Lower leg skin (tissue), 3 donors: ENCODE data around the gene PSENEN.

ENCODE experiments used
- CTCF ChIP-seq, 3 donors: fragments of 450-650 bp; IDR thresholded peaks; one replicate each; pipeline ENCODE4 v1.5.1; 2016; ENCODE audit warnings: antibody characterized with exemption in 3 of 3, mild to moderate bottlenecking in 3 of 3, moderate library complexity in 2 of 3
- POLR2A ChIP-seq, 2 donors: fragments of 450-650 bp; IDR thresholded peaks; one replicate each; pipeline ENCODE4 v1.6.1; 2016 to 2017; ENCODE audit warnings: antibody characterized with exemption in 2 of 2, mild to moderate bottlenecking in 1 of 2, moderate library complexity in 1 of 2

GRCh38 chr19:35759697-35760096, 14.2 kb downstream of the PSENEN start:
- TF ChIP-seq POLR2A (IDR thresholded peaks at IDR 0.05) (no peak), CTCF (IDR thresholded peaks at IDR 0.05) (no peak)
